Lower leg skin (tissue), 4 donors: Measurements from ENCODE around the gene SNTG2. TPM values are rescaled to one million over a fixed set of nuclear protein-coding genes. Genes with fewer than 3 reads are reported as not detected.

Experiments used
- DNase-seq, 2 donors: peaks; one replicate each; pipeline ENCODE4 v3.0.0-alpha.2; 2019; ENCODE audit warnings: low spot score in 2 of 2
- H3K4me3 ChIP-seq: fragments of 200-600 bp; sonication (generic); 2 replicates; pipeline ENCODE4 v1.5.1; 2017; ENCODE audit warnings: mild to moderate bottlenecking, low read depth; ENCODE audit not compliant: poor library complexity, severe bottlenecking
- POLR2A ChIP-seq, 2 donors: fragments of 450-650 bp; IDR thresholded peaks; one replicate each; pipeline ENCODE4 v1.6.1; 2016 to 2017; ENCODE audit warnings: antibody characterized with exemption in 2 of 2, mild to moderate bottlenecking in 1 of 2, moderate library complexity in 1 of 2
- WGBS, 2 donors: methylation state at CpG; one replicate each; pipeline ENCODE4 v1.1.5; 2018; 5-methylcytosine and 5-hydroxymethylcytosine counted together
- intact Hi-C: fragments of 100-400 bp; cut with DNase I; formaldehyde crosslinking; loops from one replicate; pipeline ENCODE4 v1.15.0; 2023; ENCODE audit warnings: low total_unique reads
- total RNA-seq, 4 donors: library from RNA; depleted of rRNA; stranded (reverse); fragments of >200 nt; gene quantifications; one replicate each; pipeline ENCODE4 v1.1.0, GENCODE V29; 2016
- TF ChIP-seq, protein P1 (sequence below), 3 donors: fragments of 450-650 bp; IDR thresholded peaks; one replicate each; pipeline ENCODE4 v1.5.1; 2016; ENCODE audit warnings: antibody characterized with exemption in 3 of 3, mild to moderate bottlenecking in 3 of 3, moderate library complexity in 2 of 3

The SNTG2 gene
- total RNA-seq, 4 donors from 2014 or later: 1.4 to 15.3 (median 6.3) TPM

DNA sequence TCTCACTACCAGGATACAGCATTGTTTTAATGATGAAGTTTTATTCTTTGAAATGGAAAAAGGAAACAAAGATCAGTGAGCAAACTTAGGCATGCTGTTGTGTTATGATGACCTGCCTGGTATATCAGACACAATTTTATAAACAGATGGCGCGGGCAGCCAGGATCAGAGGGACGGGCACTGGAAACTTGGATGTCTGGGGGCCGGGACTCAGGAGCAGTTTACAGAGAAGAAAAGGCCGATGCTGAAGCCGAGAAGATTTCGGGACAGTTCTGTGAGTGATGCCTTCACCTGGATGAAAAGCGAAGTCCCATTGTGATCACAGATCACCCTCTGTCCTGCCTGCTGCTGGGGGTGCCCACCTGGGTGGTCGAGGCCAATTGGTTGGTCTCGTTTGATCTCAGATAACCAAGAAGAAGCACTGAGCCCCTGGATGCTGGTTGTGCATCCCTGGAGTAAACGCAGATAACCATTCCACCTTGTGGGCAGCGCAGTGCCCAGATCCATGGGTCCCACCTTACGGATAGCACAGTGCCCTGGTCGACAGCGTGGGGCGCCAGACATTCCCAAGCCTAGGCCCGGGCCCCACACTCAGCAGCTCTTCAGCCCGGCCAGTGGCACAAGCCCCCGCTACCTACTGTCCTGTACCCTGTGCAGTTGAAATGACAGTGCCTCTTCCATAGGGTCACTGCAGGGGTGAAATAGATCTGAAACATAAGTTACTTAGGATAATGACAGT is 279.7 kb downstream of the SNTG2 start:
- TF ChIP-seq, protein P1, sequence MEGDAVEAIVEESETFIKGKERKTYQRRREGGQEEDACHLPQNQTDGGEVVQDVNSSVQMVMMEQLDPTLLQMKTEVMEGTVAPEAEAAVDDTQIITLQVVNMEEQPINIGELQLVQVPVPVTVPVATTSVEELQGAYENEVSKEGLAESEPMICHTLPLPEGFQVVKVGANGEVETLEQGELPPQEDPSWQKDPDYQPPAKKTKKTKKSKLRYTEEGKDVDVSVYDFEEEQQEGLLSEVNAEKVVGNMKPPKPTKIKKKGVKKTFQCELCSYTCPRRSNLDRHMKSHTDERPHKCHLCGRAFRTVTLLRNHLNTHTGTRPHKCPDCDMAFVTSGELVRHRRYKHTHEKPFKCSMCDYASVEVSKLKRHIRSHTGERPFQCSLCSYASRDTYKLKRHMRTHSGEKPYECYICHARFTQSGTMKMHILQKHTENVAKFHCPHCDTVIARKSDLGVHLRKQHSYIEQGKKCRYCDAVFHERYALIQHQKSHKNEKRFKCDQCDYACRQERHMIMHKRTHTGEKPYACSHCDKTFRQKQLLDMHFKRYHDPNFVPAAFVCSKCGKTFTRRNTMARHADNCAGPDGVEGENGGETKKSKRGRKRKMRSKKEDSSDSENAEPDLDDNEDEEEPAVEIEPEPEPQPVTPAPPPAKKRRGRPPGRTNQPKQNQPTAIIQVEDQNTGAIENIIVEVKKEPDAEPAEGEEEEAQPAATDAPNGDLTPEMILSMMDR (IDR thresholded peaks at IDR 0.05): no peak
- TF ChIP-seq POLR2A (IDR thresholded peaks at IDR 0.05): no peak
- WGBS, 2 donors: 91 to 92% methylated on average over 18 to 19 of the region's 19 CpGs
- DNase-seq: no peak
- H3K4me3 ChIP-seq: no peak overlapping the region
- intact Hi-C loops: no loop called here

DNA sequence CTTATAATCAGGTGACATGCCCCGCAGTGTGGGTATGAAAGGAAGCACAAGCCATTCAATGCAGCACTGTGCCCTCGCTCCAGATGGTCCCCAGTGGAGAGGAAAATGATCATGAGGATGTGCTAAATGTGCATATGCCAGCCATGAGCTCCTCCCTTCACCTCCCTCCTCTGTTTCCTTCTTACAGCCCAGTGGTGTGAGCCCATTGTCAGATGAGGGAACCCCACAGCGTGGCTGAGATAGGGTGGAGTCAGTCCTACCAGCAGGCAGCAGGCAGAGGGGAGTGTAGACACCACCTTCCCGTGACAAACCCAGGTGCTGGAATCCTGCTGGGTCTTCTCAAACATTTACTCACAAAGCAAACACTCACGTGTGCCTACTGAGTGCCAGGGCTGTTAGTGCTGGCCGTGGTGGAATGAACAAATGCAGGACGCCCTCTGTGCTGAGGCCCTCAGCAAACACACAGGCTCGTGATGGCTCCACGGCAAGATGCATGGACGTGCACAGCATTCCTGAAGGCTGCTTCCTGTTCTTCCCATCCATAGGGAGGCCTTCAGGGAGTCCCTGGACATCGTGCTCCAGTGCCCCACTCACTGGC is 280.9 kb downstream of the SNTG2 start:
- no peak overlapping the region for H3K4me3 ChIP-seq
- WGBS, 2 donors: 76 to 78% methylated on average over 11 of the region's 11 CpGs
- intact Hi-C loops: no loop called here
- TF ChIP-seq, protein P1 (IDR thresholded peaks at IDR 0.05): no peak
- TF ChIP-seq POLR2A (IDR thresholded peaks at IDR 0.05): no peak
- DNase-seq: no peak

DNA sequence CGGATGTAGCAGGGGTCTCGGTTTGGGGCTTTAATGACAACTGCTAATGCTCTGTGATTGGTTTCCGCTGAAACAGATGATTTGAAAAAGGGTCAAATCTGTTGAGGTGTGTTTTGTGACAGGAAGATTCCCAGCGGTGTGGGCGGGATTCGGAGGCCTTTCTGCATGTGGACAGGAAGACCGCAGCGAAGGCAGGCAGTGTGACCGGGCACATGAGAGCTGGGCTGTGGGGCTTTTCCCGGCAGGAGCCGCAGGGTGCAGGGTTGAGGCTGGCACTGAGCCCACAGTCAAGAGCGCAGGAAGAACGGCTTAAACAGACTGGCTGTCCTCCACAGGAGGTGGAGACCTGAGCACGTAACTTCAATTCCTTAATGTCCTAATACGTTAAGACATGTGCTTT is 282.6 kb downstream of the SNTG2 start:
- WGBS, 2 donors: 59 to 70% methylated on average over 15 of the region's 15 CpGs
- intact Hi-C loops: no loop called here
- no peak for TF ChIP-seq POLR2A (IDR thresholded peaks at IDR 0.05)
- TF ChIP-seq, protein P1 (IDR thresholded peaks at IDR 0.05): no peak

DNA sequence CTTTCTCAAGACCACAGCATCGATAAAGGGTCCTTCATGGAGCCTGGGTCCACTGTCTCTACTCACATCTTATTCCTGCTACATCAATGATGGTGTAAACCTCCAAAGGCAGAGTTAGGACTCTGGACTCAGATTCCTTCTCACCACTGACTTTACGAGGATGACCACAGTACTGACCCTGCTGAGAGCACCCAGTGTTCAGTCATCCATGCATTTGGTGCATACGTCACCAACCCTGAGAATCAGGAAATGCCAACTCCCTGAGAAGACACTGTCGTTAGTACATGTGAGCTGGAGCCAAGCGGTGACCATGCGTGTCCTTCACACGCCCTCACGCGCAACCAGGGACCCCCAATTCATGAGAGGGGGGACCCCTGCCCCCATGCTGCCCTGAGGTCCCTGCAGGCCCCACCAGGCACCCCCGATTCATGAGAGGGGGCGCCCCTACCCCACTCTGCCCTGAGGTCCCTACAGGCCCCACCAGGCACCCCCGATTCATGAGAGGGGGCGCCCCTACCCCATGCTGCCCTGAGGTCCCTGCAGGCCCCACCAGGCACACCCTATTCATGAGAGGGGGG is 284.2 kb downstream of the SNTG2 start:
- 90 to 93% methylated on average over 11 to 13 of the region's 13 CpGs for WGBS, 2 donors
- H3K4me3 ChIP-seq: no peak overlapping the region
- DNase-seq: no peak
- TF ChIP-seq, protein P1 (IDR thresholded peaks at IDR 0.05): no peak
- no peak for TF ChIP-seq POLR2A (IDR thresholded peaks at IDR 0.05)
- intact Hi-C loops: no loop called here

More for the DNA sequence above, 282.6 kb downstream of the SNTG2 start:
- no peak overlapping the region for H3K4me3 ChIP-seq
- DNase-seq: no peak

DNA sequence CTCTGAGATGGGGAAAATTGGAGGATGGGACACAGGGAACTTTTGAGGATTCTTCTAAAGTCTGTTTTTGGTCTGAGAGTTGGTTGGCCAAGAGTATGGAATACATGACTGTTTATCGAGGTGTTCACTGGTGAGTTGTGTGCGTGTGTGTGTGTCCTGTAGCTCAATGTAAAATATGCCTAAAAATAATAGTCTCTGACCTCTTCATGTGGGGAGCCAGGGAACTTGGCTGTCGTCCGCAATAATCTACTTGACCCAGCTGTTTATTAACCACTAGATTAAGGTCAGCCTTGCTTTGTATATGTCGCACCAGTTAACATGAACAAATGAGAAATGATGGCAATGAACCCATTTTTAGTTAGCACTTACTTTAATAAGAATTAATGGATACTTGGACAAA is 285.2 kb downstream of the SNTG2 start:
- DNase-seq: no peak
- TF ChIP-seq, protein P1 (IDR thresholded peaks at IDR 0.05): no peak
- no peak for TF ChIP-seq POLR2A (IDR thresholded peaks at IDR 0.05)
- 88 to 94% methylated on average over 5 of the region's 5 CpGs for WGBS, 2 donors
- no peak overlapping the region for H3K4me3 ChIP-seq
- intact Hi-C loops: no loop called here
